ENCODE measurements around the gene MAML3.

Gene MAML3

DNA sequence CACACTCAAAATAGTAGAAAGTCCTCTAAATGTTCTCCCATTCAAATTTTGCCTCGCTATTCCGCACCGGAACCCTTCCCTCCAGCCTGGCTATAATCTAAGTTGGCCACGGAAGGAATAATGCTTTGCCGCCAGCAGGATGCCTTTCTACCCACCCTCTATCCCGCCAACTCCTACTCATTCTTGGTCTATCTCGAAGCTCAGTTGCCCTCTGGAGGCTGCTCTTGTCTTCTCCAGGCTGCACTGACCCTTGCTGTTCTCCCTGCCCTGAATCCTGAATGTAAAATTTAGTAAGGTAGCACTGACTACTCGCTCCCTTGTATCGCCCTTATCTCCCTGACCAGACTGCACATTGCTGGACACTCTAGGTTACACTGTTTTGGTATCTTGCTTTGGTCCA is 275.9 kb downstream of the MAML3 start:
- H3K4me1 ChIP-seq (ENCODE audit: control insufficient read depth in 1 of 2, insufficient read depth in 1 of 2, low read depth in 1 of 2, low read length in 1 of 2) = peaks cover 19 to 30% of the 10 kb centered on the region in 2 experiments
- H3K4me3 ChIP-seq (ENCODE audit: low read depth in 1 of 2, low read length in 1 of 2) = no peak overlapping the region
- no peak overlapping the region for H3K27ac ChIP-seq
- no peak for TF ChIP-seq CTCF (IDR thresholded peaks at IDR 0.05)
- no peaks in the 10 kb centered on the region for H3K36me3 ChIP-seq
- no peaks in the 10 kb centered on the region for H3K27me3 ChIP-seq
- H3K9me3 ChIP-seq = no peaks in the 10 kb centered on the region

GRCh38 chr4:139876337-139876941 is 277.5 kb downstream of the MAML3 start:
- TF ChIP-seq CTCF (IDR thresholded peaks at IDR 0.05) = no peak
- H3K4me1 ChIP-seq (ENCODE audit: control insufficient read depth in 1 of 2, insufficient read depth in 1 of 2, low read depth in 1 of 2, low read length in 1 of 2) = peaks cover 27 to 31% of the 10 kb centered on the region in 2 experiments
- H3K27me3 ChIP-seq = no peaks in the 10 kb centered on the region
- no peak overlapping the region for H3K27ac ChIP-seq
- H3K9me3 ChIP-seq = no peaks in the 10 kb centered on the region
- no peak overlapping the region for H3K4me3 ChIP-seq (ENCODE audit: low read depth in 1 of 2, low read length in 1 of 2)
- H3K36me3 ChIP-seq = no peaks in the 10 kb centered on the region

- TF ChIP-seq CTCF (IDR thresholded peaks at IDR 0.05) = no peak
- H3K27me3 ChIP-seq = no peaks in the 10 kb centered on the region
- no peak overlapping the region for H3K4me3 ChIP-seq (ENCODE audit: low read depth in 1 of 2, low read length in 1 of 2)
- no peak overlapping the region for H3K27ac ChIP-seq
- H3K9me3 ChIP-seq = no peaks in the 10 kb centered on the region
- H3K36me3 ChIP-seq = no peaks in the 10 kb centered on the region
- peaks cover 37% of the 10 kb centered on the region in 2 experiments for H3K4me1 ChIP-seq (ENCODE audit: control insufficient read depth in 1 of 2, insufficient read depth in 1 of 2, low read depth in 1 of 2, low read length in 1 of 2)
Measured at GRCh38 chr4:139875411-139875825, 278.6 kb downstream of the MAML3 start.

DNA sequence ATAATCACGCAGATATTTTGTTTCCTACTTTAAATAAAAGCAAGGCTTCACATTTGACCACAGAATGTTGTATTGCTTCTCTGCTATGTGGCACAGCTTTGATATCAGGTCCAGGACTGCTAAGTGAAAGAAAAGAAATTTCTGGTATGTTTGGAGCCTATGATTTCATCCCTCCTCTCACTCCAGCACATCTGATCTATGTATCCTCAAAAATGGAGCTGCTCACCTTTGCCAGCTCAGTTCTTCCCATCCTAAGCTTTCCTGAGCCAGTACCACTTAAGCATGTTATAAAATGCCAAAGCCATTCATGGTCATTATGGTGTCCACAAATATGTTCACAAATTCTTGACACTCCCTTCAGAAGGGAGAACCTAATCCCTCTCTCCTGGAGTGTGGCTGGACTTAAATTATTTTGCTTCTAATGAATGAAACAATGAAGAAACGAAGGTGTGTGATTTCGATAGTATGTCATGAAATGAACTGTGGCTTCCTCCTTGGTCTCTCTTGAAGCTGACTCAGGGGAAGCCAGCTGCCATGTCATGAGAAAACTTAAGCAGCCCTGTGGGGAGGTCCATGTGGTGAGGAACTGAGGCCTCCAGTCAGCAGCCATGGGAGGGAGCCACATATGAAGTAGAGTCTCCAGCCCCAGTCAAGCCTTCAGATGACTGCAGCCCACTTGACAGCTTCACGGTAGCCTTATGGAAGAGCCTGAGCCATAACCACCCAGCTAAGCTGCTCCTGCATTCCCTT is 280.7 kb downstream of the MAML3 start:
- peak overlapping the region; percentile 83 for H3K27ac ChIP-seq

GRCh38 chr4:139872274-139872673 is 281.7 kb downstream of the MAML3 start:
- Histone ChIP-seq H3K4me3 (ENCODE audit: low read depth in 1 of 2, low read length in 1 of 2) (peak overlapping the region; percentile 16 to 31), H3K36me3 (no peaks in the 10 kb centered on the region), H3K27me3 (no peaks in the 10 kb centered on the region), H3K9me3 (no peaks in the 10 kb centered on the region), H3K27ac (peak overlapping the region; percentile 83), H3K4me1 (ENCODE audit: control insufficient read depth in 1 of 2, insufficient read depth in 1 of 2, low read depth in 1 of 2, low read length in 1 of 2) (peaks cover 43 to 46% of the 10 kb centered on the region in 2 experiments)
- TF ChIP-seq CTCF (IDR thresholded peaks at IDR 0.05) = no peak

More for the DNA sequence above, 280.7 kb downstream of the MAML3 start:
- no peak for TF ChIP-seq CTCF (IDR thresholded peaks at IDR 0.05)
- H3K4me1 ChIP-seq (ENCODE audit: control insufficient read depth in 1 of 2, insufficient read depth in 1 of 2, low read depth in 1 of 2, low read length in 1 of 2) = peaks cover 43 to 46% of the 10 kb centered on the region in 2 experiments
- H3K36me3 ChIP-seq = no peaks in the 10 kb centered on the region
- H3K9me3 ChIP-seq = no peaks in the 10 kb centered on the region
- peak overlapping the region; percentile 16 to 54 for H3K4me3 ChIP-seq (ENCODE audit: low read depth in 1 of 2, low read length in 1 of 2)
- H3K27me3 ChIP-seq = no peaks in the 10 kb centered on the region
